ENCODE measurements around the gene CABCOCO1. TPM values are rescaled to one million over a fixed set of nuclear protein-coding genes. Genes with fewer than 3 reads are reported as not detected.

CABCOCO1 gene
- total and polyA plus RNA-seq, 10 of the 15 experiments (the other 5 are each of a cell fraction or from before 2014, with no cell fraction given): not detected

GRCh38 chr10:61732629-61733278, 70.0 kb downstream of the CABCOCO1 start (continued):
- no peak for TF ChIP-seq TCF3 (IDR thresholded peaks at IDR 0.05; ENCODE audit: borderline replicate concordance, insufficient read depth, low read depth, low read length)
- no peak for TF ChIP-seq E4F1 (IDR thresholded peaks at IDR 0.05; ENCODE audit: borderline replicate concordance, partially characterized antibody)
- TF ChIP-seq HCFC1 (IDR thresholded peaks at IDR 0.05; ENCODE audit: low read length): no peak
- no peak for TF ChIP-seq CBX5 (IDR thresholded peaks at IDR 0.05; ENCODE audit: low read depth)
- no peak for TF ChIP-seq RCOR1 (conservative IDR thresholded peaks at IDR 0.05; ENCODE audit: low read depth, low read length)

GRCh38 chr10:61733358-61733940, 70.7 kb downstream of the CABCOCO1 start:
- no peak overlapping the region for H2AFZ ChIP-seq (ENCODE audit: control insufficient read depth, low read depth, low read length)
- 0% methylated on average over 1 of the region's 1 CpG for WGBS (ENCODE audit: insufficient coverage, insufficient replicate concordance, low lambda C conversion rate, missing lambda C conversion rate)
- ChIA-PET CTCF (interaction anchor here (1.0 to 5.2 kb wide), 6 partner anchors 11 to 917 kb away, joined by 3 to 24 read pairs (median 3); no protein-coding TSS in a partner anchor), SMC1A (ENCODE audit: uncharacterized antibody, unreplicated experiment) (interaction anchor here (1.0 to 1.4 kb wide), 3 partner anchors 446 to 910 kb away, joined by 3 to 8 read pairs (median 3); no protein-coding TSS in a partner anchor), POLR2A (no interaction called here), RAD21 (ENCODE audit: unreplicated experiment) (interaction anchor here (0.7 to 1.8 kb wide), 3 partner anchors 465 to 629 kb away, joined by 3 to 7 read pairs (median 3); no protein-coding TSS in a partner anchor)
- in situ Hi-C loops (cut with MboI) (no loop called here), intact Hi-C loops (cut with micrococcal nuclease; ENCODE audit: unreplicated experiment) (loop anchor here (1.0 to 2.0 kb wide), 2 partner anchors 592 to 917 kb away; no protein-coding TSS in a partner anchor)
- peaks cover 0 to 4% of the 10 kb centered on the region in 2 experiments; a peak in 1 of 4 replicates for H3K27me3 ChIP-seq (replicated peaks in 1 of 2; ENCODE audit: control insufficient read depth in 2 of 2, insufficient read depth in 2 of 2, low read length in 1 of 2)
- FAIRE-seq (no peak), DNase-seq (ENCODE audit: low read depth, low spot score) (no peak), ATAC-seq (peak; percentile 59)
- H3K9ac ChIP-seq (ENCODE audit: control insufficient read depth, insufficient read depth, low read length): no peak overlapping the region
- H3K4me3 ChIP-seq: no peak overlapping the region
- H3K27ac ChIP-seq (ENCODE audit: control insufficient read depth, insufficient read depth): no peak overlapping the region
- BruUV-seq (replicated peaks): no TSS peak
- H3K79me2 ChIP-seq (ENCODE audit: control insufficient read depth, insufficient read depth, low read length): no peaks in the 10 kb centered on the region
- no peak overlapping the region for H3K4me2 ChIP-seq (ENCODE audit: control insufficient read depth, insufficient read depth)
- no peaks in the 10 kb centered on the region for H3K36me3 ChIP-seq (ENCODE audit: control insufficient read depth in 2 of 2, insufficient read depth in 2 of 2, low read length in 1 of 2)
- no peaks in the 10 kb centered on the region for H4K20me1 ChIP-seq (ENCODE audit: control insufficient read depth, insufficient read depth)
- no peaks in the 10 kb centered on the region for H3K4me1 ChIP-seq (ENCODE audit: control insufficient read depth, insufficient read depth, low read length)
- H3K9me3 ChIP-seq (replicated peaks; ENCODE audit: control insufficient read depth, insufficient read depth, low read length): no peaks in the 10 kb centered on the region
- TF ChIP-seq ATF3 (IDR thresholded peaks at IDR 0.05; ENCODE audit: borderline replicate concordance, extremely low read depth, low read depth, low read length) (no peak), CTCF (IDR thresholded peaks at IDR 0.05 in 2 of 3, conservative IDR thresholded peaks at IDR 0.05 in 1 of 3; ENCODE audit: control insufficient read depth in 2 of 3, extremely low read depth in 1 of 3, insufficient read depth in 1 of 3, low read depth in 3 of 3, low read length in 3 of 3) (peak; percentile 38 to 48 (median 44); a peak in 5 of 6 replicates), MYB (IDR thresholded peaks at IDR 0.05; ENCODE audit: borderline replicate concordance, low read depth, low read length) (no peak), RAD21 (IDR thresholded peaks at IDR 0.05; ENCODE audit: insufficient read depth, low read depth, low read length) (peak; percentile 44), SMC3 (IDR thresholded peaks at IDR 0.05; ENCODE audit: borderline replicate concordance, low read length) (peak; percentile 44; the same call in 1 of the 2 replicates), ZNF24 (IDR thresholded peaks at IDR 0.05) (no peak), IKZF2 (IDR thresholded peaks at IDR 0.05) (no peak), USF1 (IDR thresholded peaks at IDR 0.05; ENCODE audit: borderline replicate concordance, extremely low read length, insufficient read depth, low read depth, low read length) (no peak), PML (IDR thresholded peaks at IDR 0.05; ENCODE audit: low read length) (no peak)
